Adrenal gland (tissue), 12 donors: Measurements from ENCODE around the gene TMEM259. TPM values are rescaled to one million over a fixed set of nuclear protein-coding genes. Genes with fewer than 3 reads are reported as not detected.

ENCODE experiments used
- DNase-seq, 7 donors: peaks; one replicate each; pipeline ENCODE4 v3.0.0-alpha.2; 2019 to 2020
- H3K27ac ChIP-seq, 5 donors: fragments of 200-600 bp; sonication (generic) in 4 of 5; 1 replicate in 3 of 5; 2 replicates in 2 of 5; pipeline versions ENCODE4 v1.5.1 to v1.8.0; 2016 to 2020; ENCODE audit warnings: mild to moderate bottlenecking in 1 of 5
- H3K27me3 ChIP-seq: fragments of 200-600 bp; 2 replicates; pipeline ENCODE4 v1.8.0; 2021
- H3K36me3 ChIP-seq, 2 donors: fragments of 200-600 bp; replicated peaks in 1 of 2; 1 replicate in 1 of 2; 2 replicates in 1 of 2; pipeline versions ENCODE4 v1.5.1 to v1.8.0; 2018 to 2022
- H3K4me1 ChIP-seq, 2 donors: fragments of 200-600 bp; replicated peaks in 1 of 2; 1 replicate in 1 of 2; 2 replicates in 1 of 2; pipeline versions ENCODE4 v1.5.1 to v1.8.0; 2018 to 2021
- H3K4me3 ChIP-seq, 4 donors: fragments of 200-600 bp; sonication (generic) in 3 of 4; one replicate each; pipeline ENCODE4 v1.5.1; 2016 to 2018
- H3K9me3 ChIP-seq, 3 donors: fragments of 200-600 bp; sonication (generic) in 1 of 3; replicated peaks in 1 of 3; 1 replicate in 2 of 3; 2 replicates in 1 of 3; pipeline versions ENCODE4 v1.5.1 to v1.8.0; 2016 to 2021
- CTCF ChIP-seq, 6 experiments: fragments of 450-650 bp in 4 of 6; fragments of 200-600 bp in 2 of 6; sonication (generic) in 1 of 6; IDR thresholded peaks; 1 replicate in 5 of 6; 2 replicates in 1 of 6; pipeline versions ENCODE4 v1.5.1 to v1.8.0; 2016 to 2021; ENCODE audit warnings: antibody characterized with exemption in 6 of 6, mild to moderate bottlenecking in 2 of 6, moderate library complexity in 1 of 6
- POLR2A ChIP-seq, 2 donors: fragments of 450-650 bp; IDR thresholded peaks; one replicate each; pipeline ENCODE4 v1.6.1; 2017; ENCODE audit warnings: antibody characterized with exemption in 2 of 2, mild to moderate bottlenecking in 2 of 2, moderate library complexity in 1 of 2
- WGBS, 4 donors: extraction: QIAGEN DNeasy Blood & Tissue Kit in 2 of 4; methylation state at CpG; one replicate each; pipeline versions ENCODE4 v1.1.5 to v1.1.7; 2013 to 2017; 5-methylcytosine and 5-hydroxymethylcytosine counted together
- intact Hi-C, 2 donors: fragments of 100-400 bp; cut with DNase I; formaldehyde crosslinking; loops; one replicate each; pipeline versions ENCODE4 v1.14.1 to v1.15.0; 2022 to 2023
- polyA plus RNA-seq, 3 donors: library from polyadenylated mRNA; stranded (reverse); fragments of 200-250 nt in 2 of 3; fragments of 350-450 nt in 1 of 3; fragmentation: Illumina TruSeq in 1 of 3; extraction: RNeasy Lipid Tissue Mini Kit (QIAGEN cat#74804) in 1 of 3; gene quantifications; one replicate each; pipeline ENCODE4 v1.2.3, GENCODE V29; 2013 to 2014
- total RNA-seq, 9 donors: library from RNA; depleted of rRNA in 4 of 9; stranded (reverse); fragments of >200 nt in 4 of 9; fragments of 120-200 nt in 1 of 9; fragmentation: NEBNext Ultra II Directional in 1 of 9; extraction: Animal tissue kit (Norgen Biotek cat#: 25700) in 1 of 9; gene quantifications; one replicate each; pipeline versions ENCODE4 v1.1.0 to v1.2.4, GENCODE V29; 2013 to 2023
- donor health status: healthy with polysubstance abuse.
- donor health status: Bipolar disorder and iron deficiency.
- donor health status: DM: yes; HTN: yes; CAD: no.
- donor health status: DM: no; HTN: no; CAD: no.
- donor health status: DM: no; HTN: no; CAD: no.
- donor health status: DM: yes; HTN: yes; CAD: no.

The TMEM259 gene
- total and polyA plus RNA-seq, 12 donors, result 79.4 to 743 (median 202) TPM

- peak overlapping the region in 1 of 5 donors; percentile 41 for H3K27ac ChIP-seq
- no peaks in the 10 kb centered on the region for H3K9me3 ChIP-seq
- 67 to 81% (median 74%) methylated on average over 17 to 22 of the region's 22 CpGs for WGBS, 4 donors
- intact Hi-C loops, result no loop called here
- H3K27me3 ChIP-seq, result no peaks in the 10 kb centered on the region
- H3K4me1 ChIP-seq, result peaks cover 7 to 28% of the 10 kb centered on the region in 2 donors
- DNase-seq, result no peak
- H3K4me3 ChIP-seq, result no peak overlapping the region
- H3K36me3 ChIP-seq, result peaks cover 0 to 27% of the 10 kb centered on the region in 2 donors
- TF ChIP-seq POLR2A (IDR thresholded peaks at IDR 0.05) (no peak), CTCF (IDR thresholded peaks at IDR 0.05) (no peak)
Observed at GRCh38 chr19:1037621-1038064, 16.7 kb upstream of the TMEM259 start.

GRCh38 chr19:1035998-1036621, 15.2 kb upstream of the TMEM259 start:
- TF ChIP-seq POLR2A (IDR thresholded peaks at IDR 0.05) (no peak), CTCF (IDR thresholded peaks at IDR 0.05) (no peak)
- intact Hi-C loops, result no loop called here

DNA sequence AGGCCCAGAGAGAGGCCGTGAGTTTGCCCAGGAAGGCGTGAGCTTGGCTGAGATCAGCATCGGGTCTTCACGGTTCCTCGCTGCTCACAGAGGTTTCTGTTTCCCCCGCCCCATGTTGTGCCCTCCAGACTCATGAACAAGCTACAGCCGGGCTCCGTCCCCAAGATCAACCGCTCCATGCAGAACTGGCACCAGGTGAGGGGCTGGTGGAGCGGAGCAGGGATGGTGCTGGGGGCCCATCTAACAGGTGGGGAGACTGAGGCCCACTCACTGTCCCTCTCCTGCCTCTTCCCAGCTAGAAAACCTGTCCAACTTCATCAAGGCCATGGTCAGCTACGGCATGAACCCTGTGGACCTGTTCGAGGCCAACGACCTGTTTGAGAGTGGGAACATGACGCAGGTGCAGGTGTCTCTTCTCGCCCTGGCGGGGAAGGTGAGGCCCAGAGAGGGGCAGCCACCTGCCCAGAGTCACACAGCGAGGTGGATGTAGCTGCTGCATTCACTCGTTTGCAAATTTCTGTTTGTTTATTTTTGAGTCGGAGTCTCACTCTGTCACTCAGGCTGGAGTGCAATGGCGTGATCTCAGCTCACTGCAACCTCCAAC, 11.4 kb upstream of the TMEM259 start:
- WGBS, 4 donors, result 79 to 89% (median 84%) methylated on average over 14 to 20 of the region's 20 CpGs
- Histone ChIP-seq H3K36me3 (peaks cover 0 to 30% of the 10 kb centered on the region in 2 donors), H3K9me3 (no peaks in the 10 kb centered on the region), H3K27ac (no peak overlapping the region), H3K4me1 (peaks cover 0 to 3% of the 10 kb centered on the region in 2 donors), H3K4me3 (no peak overlapping the region), H3K27me3 (no peaks in the 10 kb centered on the region)
- DNase-seq, result no peak
- intact Hi-C loops, result no loop called here
- no peak for TF ChIP-seq POLR2A (IDR thresholded peaks at IDR 0.05)
- no peak for TF ChIP-seq CTCF (IDR thresholded peaks at IDR 0.05)

More at GRCh38 chr19:1035998-1036621, 15.2 kb upstream of the TMEM259 start:
- WGBS, 4 donors, result 83 to 89% (median 86%) methylated on average over 24 to 29 of the region's 29 CpGs
- Histone ChIP-seq H3K9me3 (no peaks in the 10 kb centered on the region), H3K4me1 (peaks cover 7 to 21% of the 10 kb centered on the region in 2 donors), H3K4me3 (no peak overlapping the region), H3K27ac (no peak overlapping the region), H3K27me3 (no peaks in the 10 kb centered on the region), H3K36me3 (peaks cover 0 to 33% of the 10 kb centered on the region in 2 donors)
- no peak for DNase-seq

DNA sequence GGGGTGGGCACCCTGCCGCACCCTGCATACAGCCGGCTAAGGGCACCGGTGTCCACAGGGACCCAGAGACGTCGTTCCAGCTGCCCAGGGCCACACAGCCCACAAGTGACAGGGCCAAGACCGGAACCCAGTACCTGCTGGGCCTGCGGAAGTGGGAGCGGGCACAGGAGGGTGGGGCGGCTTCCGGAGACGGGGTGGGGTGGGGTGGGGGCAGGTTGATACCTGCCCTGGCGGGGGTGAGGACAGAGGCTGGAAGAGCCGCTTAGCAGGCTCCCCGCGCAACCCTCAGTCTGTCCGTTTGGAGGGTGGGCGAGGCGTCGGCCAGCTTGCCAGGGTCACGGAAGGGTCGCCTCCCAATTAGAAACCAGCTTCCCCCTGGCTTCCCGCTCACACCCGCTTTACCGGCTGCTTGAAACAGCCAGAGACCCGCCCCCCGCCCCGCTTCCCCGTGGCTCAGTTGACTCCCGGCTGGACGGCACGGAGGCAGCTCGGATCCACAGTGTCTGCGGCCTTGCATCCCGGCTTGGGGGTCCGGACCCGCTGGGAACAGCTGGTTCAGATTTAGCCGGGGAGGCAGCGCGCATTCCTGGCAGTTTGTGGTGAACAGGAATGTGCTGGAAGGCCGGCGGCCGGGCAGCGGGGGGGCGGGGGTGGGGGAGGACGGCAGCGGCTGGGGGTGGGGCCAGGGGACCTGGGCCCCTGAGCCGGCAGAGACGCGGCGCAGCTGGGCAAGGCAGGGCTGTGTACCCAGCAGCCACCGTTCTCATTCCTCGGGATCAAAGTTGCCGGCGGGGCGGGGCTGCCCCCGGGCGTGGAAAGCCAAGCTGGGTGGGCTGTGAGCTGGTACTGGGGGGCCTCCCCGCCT, 7.4 kb upstream of the TMEM259 start:
- intact Hi-C loops, result no loop called here
- 13 to 28% (median 14%) methylated on average over 16 to 58 of the region's 58 CpGs for WGBS, 4 donors

More for the DNA sequence above, 7.4 kb upstream of the TMEM259 start:
- Histone ChIP-seq H3K36me3 (peaks cover 0 to 12% of the 10 kb centered on the region in 2 donors), H3K27me3 (no peaks in the 10 kb centered on the region), H3K4me3 (peak overlapping the region in 2 of 4 donors; percentile 9 to 68), H3K4me1 (peaks cover 0 to 10% of the 10 kb centered on the region in 2 donors), H3K9me3 (no peaks in the 10 kb centered on the region), H3K27ac (peak overlapping the region in 4 of 5 donors; percentile 35 to 92 (median 66))
- DNase-seq, result peak in 6 of 7 donors; percentile 57 to 84 (median 72)
- peak in 1 of 2 donors; percentile 24 for TF ChIP-seq POLR2A (IDR thresholded peaks at IDR 0.05)
- no peak for TF ChIP-seq CTCF (IDR thresholded peaks at IDR 0.05)
